K562 treated with DMSO at 1 percent for 4 hours (cell line): ENCODE measurements around the gene ZNF626. TPM values are rescaled to one million over a fixed set of nuclear protein-coding genes. Genes with fewer than 3 reads are reported as not detected.

Experiments
- total RNA-seq: library from RNA; unstranded; fragments of 300-600 nt; gene quantifications from 2 replicates; pipeline ENCODE4 v1.2.3, GENCODE V29; 2022; ENCODE audit not compliant: insufficient read depth

Gene ZNF626
- total RNA-seq = 1.5 and 2.7 TPM in 2 replicates

DNA sequence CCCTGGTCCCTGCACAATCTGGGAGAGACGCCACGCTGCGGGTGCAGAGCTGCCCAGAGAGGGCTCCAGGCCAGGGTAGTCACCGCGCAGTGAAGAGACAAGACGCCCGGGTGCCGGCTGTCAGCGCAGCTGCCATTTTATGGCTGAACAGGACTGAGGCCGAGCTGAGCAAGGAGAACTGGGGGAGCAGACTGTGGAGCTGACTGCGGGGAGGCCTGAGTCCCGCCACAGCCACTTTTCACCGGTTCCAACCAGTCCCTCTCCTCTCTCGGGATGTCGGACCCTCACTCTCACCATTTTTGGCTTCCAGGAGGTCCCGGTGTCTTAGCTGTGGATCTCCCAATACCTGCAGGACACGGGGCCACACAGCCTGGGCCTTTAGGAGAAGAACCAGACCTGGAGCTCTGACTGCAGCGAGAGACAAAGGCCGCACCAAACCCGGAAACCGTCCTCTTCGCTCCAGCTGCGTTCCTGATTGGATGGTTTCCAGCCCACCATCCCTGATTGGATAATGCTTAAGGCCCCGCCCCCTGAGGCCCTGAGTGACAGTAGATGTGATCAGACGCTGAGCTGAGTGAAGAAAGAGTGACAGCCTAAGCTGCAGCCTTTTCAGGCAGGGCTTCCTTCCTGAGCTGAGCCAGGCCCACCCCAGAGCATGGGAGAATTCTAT, at the start of gene ZNF626:
Gene ZNF626 (minus strand): TSS at position 422 of the 670 bp plus-strand sequence. CDS start 125 bp downstream, at position 297.

Other genes starting within 250 kb of the ZNF626 start
- gene ZNF737, start 95.8 kb downstream of the ZNF626 start, total RNA-seq = not detected in 2 replicates
- gene ZNF66, start 114.7 kb upstream of the ZNF626 start, total RNA-seq = not detected in 2 replicates